HG02884 (cell line): ENCODE measurements around the gene TRRAP.

ENCODE experiments used
- ATAC-seq: cut with Tn5 transposase; IDR thresholded peaks from one replicate; pipeline ENCODE4 v1.9.1; 2021; ENCODE audit warnings: mild to moderate bottlenecking, moderate library complexity; ENCODE audit not compliant: unreplicated experiment

TRRAP gene

DNA sequence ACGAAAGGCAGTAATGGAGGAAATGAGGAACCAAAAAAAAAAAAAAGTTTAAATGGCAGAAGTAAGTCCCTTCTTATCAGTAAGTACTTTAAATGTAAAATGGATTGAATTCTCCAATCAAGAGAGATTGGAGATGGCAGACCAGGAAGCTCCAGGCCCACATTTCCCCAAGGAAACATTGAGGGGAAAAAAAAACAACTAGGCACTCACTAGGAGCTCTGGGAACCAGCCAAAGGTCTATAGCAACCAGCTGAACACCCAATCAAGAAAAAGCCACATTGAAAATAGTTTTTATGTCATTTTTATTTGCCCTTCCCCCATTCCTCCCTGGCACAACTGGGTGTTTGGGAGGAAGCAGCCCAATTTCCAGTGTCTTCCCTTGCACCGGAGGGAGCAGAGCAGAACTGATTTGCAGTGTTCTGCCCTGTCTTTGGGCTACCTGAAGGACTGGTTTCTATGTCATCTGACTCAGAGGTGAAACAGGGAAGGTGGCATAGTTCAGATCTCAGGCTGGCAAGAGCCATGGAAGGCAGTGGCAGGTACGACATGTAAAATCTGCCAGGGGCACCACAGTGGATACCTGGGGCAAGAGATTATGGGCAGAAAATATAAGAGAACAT lies 143.7 kb downstream of the TRRAP start:
- no peak for ATAC-seq

DNA sequence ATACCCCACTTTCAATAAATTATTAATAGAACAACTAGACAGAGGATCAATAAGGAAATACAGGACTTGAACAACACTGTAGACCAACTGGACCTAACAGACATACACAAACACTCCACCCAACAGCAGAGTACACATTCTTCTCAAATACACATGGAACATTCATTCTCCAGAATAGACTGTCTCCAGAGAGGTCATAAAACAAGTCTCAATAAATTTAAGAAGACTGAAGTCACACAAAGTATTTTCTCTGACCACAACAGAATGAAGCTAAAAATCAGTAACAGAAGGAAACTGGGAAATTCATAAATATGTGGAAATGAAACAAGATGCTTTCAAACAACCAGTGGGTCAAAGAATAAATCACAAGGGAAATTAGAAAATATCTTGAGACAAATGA lies 145.7 kb downstream of the TRRAP start:
- ATAC-seq = no peak

DNA sequence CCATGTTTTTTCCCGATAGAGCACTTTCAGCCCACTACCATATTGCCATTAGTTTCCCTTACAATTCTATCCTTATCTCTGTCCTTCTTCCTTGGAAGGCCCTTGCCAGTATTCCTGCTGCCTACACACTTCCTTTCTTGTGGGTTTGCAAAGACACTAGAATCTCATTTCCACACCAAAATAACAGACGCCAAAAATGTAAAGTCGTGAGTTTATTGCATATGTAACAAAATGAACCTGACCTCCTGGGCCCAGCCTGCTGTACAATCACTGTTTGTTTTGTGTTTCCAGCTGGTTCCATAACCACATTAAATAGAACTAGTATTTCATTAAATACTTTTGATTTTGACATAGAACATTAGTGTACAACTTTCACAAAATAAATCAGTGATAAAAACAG lies 148.9 kb downstream of the TRRAP start:
- no peak for ATAC-seq

DNA sequence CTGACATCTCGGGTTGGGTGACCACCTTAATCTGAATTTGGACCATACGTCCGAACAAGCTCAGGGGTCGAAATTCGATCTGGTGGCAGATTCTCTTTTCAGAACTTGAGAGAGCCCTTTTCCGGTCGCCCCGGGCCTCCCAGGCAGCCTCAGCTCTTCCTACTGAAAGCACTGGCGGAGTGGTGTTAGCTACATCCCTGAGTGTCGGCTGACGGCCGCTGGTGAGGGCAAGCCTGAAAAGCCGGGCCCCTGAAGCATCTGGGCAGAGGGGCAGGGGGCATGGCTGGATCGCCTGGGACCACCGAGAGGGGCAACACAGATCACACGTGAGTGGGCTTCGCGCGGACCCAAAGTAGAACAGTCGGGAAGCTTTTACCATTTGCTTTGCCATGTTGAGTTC lies 149.5 kb downstream of the TRRAP start:
- ATAC-seq = no peak

DNA sequence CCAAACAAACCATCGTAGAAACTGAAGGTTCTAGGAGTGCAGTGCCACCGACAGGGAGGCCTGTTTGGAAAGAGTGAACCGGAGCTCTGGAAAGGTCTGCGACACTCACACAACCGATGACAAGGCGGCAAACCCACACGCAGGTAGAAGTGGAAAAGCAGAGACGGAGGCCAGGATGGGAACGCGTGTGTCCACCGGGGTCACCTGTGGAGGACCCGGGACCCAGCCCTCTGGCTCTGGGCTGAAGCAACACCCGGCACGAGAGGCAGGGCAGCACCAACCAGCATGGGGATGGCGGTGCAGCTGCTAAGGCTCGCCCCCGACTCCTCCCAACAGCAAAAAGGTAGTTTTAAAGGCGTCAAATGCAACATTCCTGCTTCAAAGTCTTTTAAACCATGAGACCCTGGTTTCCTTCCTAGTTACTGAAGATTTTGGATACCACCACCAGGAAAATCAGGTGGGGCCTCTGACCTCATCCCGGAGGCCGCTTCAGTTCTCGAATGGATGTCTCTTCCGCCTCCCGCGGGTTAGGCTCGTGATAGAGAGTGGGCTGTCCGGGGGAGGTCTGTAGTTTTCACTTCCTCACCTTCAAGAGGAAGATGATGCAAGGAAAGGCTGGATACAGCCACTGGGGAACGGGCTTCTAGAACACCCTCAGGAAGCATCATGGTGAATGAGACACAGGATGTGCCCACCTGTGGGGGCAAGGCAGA lies 150.1 kb downstream of the TRRAP start:
- no peak for ATAC-seq

DNA sequence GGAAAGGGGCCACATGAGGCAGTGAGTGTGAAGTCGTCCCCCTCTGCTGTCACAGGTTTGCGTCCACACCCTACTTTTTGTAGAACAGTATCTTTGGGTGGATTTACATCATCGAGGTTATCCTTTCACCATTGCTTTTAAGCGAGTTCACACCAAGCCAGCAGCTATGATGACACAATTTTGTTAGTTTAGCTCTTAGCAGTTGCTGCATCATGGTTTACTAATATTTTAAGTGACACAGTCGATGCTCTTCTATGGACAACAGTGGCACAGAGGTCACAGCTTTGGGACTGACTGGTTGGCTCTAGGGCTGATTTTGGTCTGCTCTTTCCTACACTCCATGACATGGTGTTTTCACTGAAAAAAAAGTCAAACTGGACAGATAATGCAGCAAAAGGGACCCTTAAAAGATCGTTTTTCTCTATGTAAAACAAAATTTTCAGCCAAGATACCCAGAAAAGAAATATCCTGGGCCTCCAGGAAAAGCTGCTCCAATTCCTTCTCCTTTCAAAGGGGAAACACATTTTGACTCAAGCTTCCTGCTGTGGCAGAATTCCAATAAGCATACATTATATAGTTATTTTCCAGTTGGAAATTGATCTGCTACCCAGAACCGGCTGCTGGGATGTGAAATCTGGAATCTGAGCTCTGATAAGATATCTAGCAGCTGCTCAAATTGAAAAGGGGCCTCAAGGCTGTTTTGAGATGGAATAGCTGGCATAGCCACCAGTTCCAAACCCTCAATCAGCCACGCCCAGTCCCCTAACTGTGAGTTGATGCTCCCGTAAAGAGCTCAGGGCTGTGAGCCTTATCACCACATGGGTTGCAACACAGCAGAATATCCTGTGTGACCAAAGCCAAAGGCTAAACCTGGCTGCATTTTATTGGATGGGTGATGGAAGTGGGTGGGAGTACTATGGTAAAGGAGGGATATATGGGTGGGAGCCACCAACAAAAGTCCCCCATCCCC lies 151.4 kb downstream of the TRRAP start:
- ATAC-seq = no peak

DNA sequence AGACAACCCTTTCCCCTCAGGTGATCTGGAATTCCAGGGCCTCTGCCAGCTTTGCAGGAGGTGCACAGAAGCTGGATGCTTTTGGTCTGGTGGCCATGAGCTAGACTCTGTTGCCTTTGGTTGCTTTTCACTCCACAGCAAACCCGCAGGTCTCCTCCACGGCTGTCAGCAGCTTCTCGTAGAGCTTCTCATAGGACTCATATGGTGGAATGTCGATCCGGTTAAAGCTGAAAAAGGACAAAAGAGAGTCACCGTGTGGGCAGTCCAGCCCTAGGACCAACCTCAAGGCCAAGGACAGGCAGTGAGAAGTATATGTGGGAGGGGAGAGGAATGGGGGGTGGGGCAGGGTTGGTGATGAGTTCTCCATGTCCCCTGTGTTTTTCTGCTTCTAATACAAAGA lies 152.1 kb downstream of the TRRAP start:
- ATAC-seq = no peak

DNA sequence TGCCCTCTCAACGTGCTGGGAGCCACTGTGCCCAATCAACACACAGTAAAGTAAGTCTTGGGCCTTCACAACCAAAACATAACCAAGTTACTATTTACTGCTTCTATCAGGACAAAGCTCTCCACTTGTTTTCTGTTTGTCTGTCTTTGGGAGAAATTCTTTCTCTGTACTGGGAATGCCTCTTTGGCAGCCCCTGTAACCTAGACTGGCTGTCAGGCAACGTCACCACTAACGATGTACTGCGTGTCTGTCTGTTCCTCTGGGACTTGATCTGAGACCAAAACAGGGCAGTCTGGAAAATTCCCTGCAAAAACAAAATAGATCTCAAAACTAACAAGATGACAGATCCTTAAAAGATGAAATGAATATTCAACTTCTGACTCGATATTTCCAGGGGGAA lies 152.6 kb downstream of the TRRAP start:
- ATAC-seq = no peak

DNA sequence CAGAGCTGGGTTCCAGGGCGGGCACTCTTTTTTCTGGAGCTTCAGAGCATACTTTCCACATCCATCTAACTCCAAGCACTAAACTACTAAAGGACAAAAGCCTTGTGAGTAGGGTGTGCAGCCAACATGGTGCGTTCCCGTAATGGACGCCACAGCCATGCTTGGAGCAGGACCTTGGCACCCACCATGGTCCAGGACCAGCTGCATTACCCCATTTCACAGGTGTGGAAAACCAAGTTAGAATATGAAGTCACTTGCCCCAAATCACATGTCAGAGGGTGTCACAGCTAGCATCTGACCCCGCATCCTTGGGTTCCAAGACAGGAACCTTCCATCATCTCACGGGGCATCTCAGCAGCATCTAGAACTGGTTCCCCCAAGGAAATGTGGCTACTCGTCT lies 153.2 kb downstream of the TRRAP start:
- no peak for ATAC-seq

DNA sequence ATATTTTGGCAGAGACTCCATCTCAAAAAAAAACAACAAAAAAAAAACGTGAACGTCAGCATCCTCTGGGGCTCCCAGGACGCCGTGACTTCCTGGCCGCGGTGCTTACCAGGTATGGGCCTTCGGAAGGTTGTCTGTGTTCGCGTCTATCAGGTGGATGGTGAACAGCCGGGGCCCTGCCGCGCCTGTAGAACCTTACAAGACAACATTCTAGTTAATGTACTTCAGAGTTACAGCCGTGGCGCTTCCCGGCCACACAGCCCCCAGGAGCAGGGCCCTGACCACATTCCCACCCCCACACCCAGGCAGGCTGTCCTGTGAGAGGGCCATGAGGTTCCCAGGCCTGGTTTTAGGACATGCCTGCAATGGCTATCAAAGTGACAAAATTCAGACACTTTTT lies 154.6 kb downstream of the TRRAP start:
- ATAC-seq = no peak

DNA sequence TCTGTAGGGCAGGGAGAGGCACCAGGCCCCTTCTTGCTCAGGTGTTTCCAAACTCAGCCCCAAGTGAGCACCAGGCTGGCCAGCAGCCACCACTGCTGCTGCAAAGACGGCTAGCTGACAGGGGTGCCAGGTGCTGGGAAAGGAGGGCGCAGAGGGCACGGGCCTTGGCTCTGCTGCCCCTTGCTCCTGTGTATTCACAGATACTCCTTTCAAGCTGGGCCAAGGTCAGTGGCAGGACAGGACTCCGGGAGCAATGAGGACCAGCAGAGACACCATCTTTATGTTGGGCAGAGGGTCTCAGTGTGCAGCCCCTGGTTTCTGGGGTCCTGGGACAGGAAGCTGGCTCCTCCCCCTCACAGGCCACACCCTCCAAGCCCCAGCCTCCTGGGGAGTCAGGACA lies 155.4 kb downstream of the TRRAP start:
- ATAC-seq = no peak

DNA sequence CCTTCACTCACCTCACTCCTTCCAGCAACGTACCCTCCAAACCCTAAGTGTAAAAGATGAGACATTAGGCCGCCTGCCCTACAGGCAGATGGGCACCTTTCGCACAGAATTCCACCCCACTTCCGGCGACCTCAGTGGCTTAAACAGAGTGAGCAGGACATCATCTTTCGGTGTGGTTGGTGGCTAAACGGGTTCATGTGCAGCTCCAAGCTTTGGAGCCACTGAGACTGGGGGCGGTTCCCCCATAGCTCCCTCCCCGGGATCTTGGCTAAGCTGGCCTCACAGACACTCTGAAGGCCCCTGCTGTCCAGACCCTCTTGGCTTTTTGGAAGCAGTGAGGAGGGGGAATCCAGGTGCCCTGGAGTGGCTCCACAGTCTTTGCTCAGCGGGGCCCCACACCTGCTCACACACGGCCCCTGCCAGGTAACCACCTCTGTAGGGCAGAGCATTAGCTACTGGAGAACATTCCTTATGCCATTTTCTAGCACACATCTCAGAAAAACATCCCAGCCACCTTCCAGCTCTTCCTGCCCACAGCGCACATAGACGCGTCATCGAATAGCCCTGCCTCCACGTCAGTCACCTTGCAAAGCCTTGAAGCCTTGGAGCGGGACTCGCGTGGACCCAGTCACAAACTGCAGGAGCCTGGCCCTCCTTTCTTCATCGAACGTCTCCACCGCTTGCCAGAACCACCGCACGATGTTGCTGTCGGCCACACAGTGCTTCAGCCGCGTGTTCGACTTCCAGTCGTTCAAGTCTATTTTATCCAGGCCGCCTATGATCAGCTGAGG lies 156.8 kb downstream of the TRRAP start:
- no peak for ATAC-seq

DNA sequence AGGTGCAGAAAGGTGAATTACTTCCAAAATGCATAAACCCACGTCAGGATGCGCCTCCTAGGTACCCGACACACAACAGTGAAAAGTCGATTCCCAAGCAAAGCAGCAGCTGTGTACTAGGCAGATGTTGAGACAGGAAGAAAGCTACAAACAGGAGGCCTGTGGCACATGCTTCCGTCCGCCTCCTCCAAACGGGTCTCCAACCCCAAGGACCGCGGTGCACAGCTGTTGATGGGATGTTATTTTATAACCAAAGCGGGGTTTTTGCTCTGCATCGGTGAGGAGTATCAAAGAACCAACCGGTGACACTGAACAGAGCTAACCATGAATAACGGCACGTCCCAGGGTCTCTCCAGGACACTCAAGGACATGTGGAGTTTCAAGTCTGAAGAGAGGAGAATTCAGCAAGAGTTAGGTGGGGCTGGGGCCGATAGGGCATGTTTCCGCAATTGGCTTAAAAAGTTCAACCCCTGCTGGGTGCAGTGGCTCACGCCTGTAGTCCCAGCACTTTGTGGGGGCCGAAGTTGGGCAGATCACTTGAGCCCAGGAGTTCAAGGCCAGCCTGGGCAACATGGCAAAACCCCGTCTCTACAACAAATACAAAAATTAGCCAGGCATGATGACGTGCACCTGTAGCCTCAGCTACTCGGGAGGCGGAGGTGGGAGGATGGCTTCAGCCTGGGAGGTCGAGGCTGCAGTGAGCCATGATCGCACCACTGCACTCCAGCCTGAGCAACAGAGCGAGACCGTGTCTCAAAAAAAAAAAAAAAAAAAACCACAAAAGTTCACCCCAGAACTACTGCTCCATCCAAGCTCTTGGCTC lies 157.6 kb downstream of the TRRAP start:
- no peak for ATAC-seq

DNA sequence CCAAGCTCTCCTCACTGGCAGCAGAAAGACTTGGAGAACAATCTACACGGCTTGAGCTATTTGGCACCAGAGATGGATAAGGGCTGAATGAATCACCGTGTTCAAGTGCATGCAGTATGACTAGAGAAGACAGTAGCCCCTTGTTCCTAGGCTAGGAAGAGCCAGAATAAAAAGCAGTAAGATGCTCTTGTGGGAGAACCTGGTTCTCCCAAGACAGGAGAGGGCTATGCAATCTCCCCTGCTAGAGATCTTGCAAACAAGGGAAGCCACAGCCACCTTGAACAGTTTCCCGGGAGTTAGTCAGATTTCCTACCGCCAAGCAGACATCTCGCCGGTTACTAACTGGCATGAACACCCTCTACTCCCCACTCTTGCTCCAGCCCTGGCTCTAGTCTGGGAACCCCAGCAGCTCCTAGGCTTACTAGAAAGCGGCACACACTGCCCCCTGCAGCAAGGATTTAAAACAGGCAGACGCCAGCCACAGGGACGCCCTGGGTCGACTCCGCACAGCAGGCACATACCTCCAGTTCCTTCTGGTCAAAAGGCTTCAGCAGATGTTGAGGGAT lies 158.3 kb downstream of the TRRAP start:
- ATAC-seq = no peak

DNA sequence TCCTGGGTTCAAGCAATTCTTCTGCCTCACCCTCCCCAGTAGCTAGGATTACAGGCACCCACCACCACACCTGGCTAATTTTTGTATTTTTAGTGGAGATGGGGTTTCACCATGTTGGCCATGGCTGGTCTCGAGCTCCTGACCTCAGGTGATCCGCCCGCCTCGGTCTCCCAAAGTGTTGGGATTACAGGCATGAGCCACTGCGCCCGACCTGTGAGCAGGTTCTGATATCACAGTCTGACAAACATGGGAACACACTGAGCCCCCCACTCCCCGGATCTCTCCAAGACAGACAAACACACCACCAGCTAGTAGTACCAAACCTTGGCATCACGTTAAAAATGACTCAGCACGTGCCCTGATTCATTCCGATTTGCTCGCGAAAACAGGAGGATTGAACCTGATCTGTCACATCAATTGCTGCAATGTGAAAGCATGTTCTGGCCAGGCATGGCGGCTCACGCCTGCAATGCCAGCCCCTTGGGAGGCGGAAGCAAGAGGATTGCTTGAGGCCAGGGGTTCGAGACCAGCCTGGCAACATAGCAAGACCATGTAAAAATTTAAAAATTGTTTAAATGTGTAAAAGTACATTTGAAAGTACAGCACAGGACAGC lies 159.1 kb downstream of the TRRAP start:
- ATAC-seq = no peak

DNA sequence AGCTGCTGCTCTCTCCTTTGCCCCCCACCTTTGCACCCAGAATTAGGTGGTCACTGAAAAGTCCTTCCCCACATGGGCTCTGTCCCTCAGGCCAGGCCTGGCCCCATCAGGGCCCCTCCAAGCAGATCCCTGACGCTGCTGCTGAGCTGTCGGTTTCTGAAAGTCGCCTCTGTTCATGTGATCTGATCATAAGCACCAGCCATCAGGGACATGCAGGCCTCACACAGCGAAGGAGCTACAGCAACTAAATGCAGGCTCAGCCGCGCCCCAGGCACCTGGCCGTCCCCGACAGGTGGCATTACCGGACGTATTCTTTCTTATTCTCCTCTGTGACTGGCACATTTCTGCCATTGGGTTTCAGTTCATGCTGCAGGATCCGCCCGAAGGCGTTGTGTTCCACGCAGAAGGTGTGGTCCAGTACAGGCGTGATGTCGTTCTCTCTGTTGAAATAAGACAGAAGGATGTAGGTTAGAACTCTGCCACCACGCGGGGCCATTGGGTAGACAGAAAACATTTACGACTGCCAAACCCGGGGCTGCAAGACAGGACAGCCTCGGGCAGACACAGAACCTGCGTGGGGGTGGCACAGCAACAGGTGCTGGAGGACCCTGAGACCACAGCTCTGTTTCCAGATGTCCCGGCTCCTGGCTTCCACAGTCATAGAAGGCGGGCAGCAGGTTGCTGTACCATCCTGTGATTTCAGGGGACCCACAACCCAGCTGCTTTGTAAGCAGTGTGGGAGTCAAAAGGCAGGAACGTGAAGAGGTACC lies 159.9 kb downstream of the TRRAP start:
- ATAC-seq = no peak

DNA sequence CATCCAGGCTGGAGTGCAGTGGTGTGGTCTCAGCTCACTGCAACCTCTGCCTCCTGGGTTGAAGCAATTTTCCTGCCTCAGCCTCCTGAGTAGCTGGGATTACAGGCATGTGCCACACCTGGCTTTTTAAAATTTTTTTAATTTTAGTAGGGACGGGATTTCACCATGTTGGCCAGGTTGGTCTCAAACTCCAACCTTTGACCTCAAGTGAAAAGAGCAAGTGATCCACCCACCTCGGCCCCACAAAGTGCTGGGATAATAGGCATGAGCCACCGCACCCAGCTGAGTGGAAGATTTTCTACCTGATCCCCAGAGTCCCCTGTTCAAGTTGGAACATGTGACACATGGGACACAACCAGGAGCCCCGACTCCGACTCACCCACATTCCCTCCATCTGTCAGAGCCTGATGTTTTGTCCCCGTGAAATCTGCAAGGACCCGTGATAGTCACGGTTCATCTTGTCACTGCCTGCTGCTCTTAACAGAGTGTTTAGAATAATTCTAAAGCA lies 161.1 kb downstream of the TRRAP start:
- ATAC-seq = no peak
